BE2C (cell line): Measurements from ENCODE around the gene ETHE1.

Source experiments
- DNase-seq: peaks from one replicate; pipeline ENCODE4 v3.0.0-alpha.2; 2020
- H3K27me3 ChIP-seq: fragments of 250-450 bp; sonication (Bioruptor Pico); 2 replicates; pipeline ENCODE4 v1.5.1; 2020; ENCODE audit warnings: mild to moderate bottlenecking
- H3K36me3 ChIP-seq: fragments of 250-450 bp; sonication (Bioruptor Pico); 2 replicates; pipeline ENCODE4 v1.5.1; 2020; ENCODE audit warnings: mild to moderate bottlenecking
- H3K4me1 ChIP-seq: fragments of 250-450 bp; sonication (Bioruptor Pico); 2 replicates; pipeline ENCODE4 v1.5.1; 2020
- H3K4me3 ChIP-seq: 2 replicates; pipeline ENCODE4 v1.5.1; 2011; ENCODE audit warnings: low read depth, low read length
- H3K9me3 ChIP-seq: fragments of 250-450 bp; sonication (Bioruptor Pico); 2 replicates; pipeline ENCODE4 v1.5.1; 2020
- CTCF ChIP-seq: IDR thresholded peaks from 2 replicates; pipeline ENCODE4 v1.5.1; 2012; ENCODE audit warnings: mild to moderate bottlenecking, low read depth, low read length

ETHE1 gene

GRCh38 chr19:43460362-43461016 lies 66.5 kb downstream of the ETHE1 start:
- H3K36me3 ChIP-seq, result no peaks in the 10 kb centered on the region
- no peaks in the 10 kb centered on the region for H3K9me3 ChIP-seq
- TF ChIP-seq CTCF, result no peak
- H3K4me3 ChIP-seq, result no peak overlapping the region
- H3K27me3 ChIP-seq, result no peaks in the 10 kb centered on the region; the same call in 1 of the 2 replicates
- DNase-seq, result no peak
- H3K4me1 ChIP-seq, result no peaks in the 10 kb centered on the region

- Histone ChIP-seq H3K27me3 (no peaks in the 10 kb centered on the region; the same call in 1 of the 2 replicates), H3K9me3 (no peaks in the 10 kb centered on the region), H3K36me3 (no peaks in the 10 kb centered on the region), H3K4me3 (no peak overlapping the region), H3K4me1 (no peaks in the 10 kb centered on the region)
- no peak for DNase-seq
- no peak for TF ChIP-seq CTCF
These were observed 69.2 kb downstream of the ETHE1 start for GRCh38 chr19:43457809-43458208.
